Common myeloid progenitor, CD34-positive (primary cell): ENCODE data around the gene CACNA2D3.

Source experiments
- CTCF ChIA-PET: fragments of 350-600 bp; sonication (Branson Sonifier 250); formaldehyde crosslinking; loops from one replicate; lab custom pipeline; 2021; ENCODE audit warnings: antibody characterized with exemption; lab: Charles Lee
- POLR2A ChIA-PET: fragments of 350-600 bp; sonication (Branson Sonifier 250); formaldehyde crosslinking; loops from one replicate; lab custom pipeline; 2021; ENCODE audit warnings: antibody characterized with exemption; lab: Charles Lee
- DNase-seq, 3 donors: peaks; one replicate each; pipeline versions ENCODE4 v3.0.0 to v3.0.0-alpha.2; 2013
- H3K27ac ChIP-seq, 2 experiments: 1 replicate in 1 of 2; 2 replicates in 1 of 2; pipeline ENCODE4 v1.7.0; 2013; ENCODE audit warnings: inconsistent platforms in 2 of 2, low read length in 2 of 2, mild to moderate bottlenecking in 2 of 2, low read depth in 1 of 2, moderate library complexity in 1 of 2; ENCODE audit not compliant: severe bottlenecking in 2 of 2, insufficient read depth in 1 of 2, poor library complexity in 1 of 2
- H3K27me3 ChIP-seq, 5 experiments: replicated peaks in 2 of 5; 1 replicate in 3 of 5; 2 replicates in 2 of 5; pipeline versions ENCODE4 v1.6.1 to v1.7.0; 2013; ENCODE audit warnings: low read length in 4 of 5, mild to moderate bottlenecking in 2 of 5, moderate library complexity in 2 of 5, inconsistent platforms in 1 of 5; ENCODE audit not compliant: insufficient read depth in 5 of 5, control insufficient read depth in 4 of 5
- H3K36me3 ChIP-seq, 4 experiments: 1 replicate in 2 of 4; 2 replicates in 2 of 4; pipeline versions ENCODE4 v1.6.1 to v1.7.0; 2013; ENCODE audit warnings: low read length in 3 of 4, control low read depth in 1 of 4, mild to moderate bottlenecking in 1 of 4; ENCODE audit not compliant: control insufficient read depth in 4 of 4, insufficient read depth in 4 of 4
- H3K4me1 ChIP-seq, 4 experiments: 1 replicate in 3 of 4; 2 replicates in 1 of 4; pipeline versions ENCODE4 v1.6.1 to v1.7.1; 2013; ENCODE audit warnings: low read length in 3 of 4, mild to moderate bottlenecking in 3 of 4, control low read depth in 1 of 4, inconsistent platforms in 1 of 4, moderate library complexity in 1 of 4; ENCODE audit not compliant: control insufficient read depth in 4 of 4, insufficient read depth in 4 of 4; ENCODE audit errors: control extremely low read depth in 1 of 4
- H3K4me3 ChIP-seq, 7 experiments: 1 replicate in 4 of 7; 2 replicates in 3 of 7; pipeline versions ENCODE4 v1.5.1 to v1.7.0; 2013; ENCODE audit warnings: mild to moderate bottlenecking in 7 of 7, low read length in 6 of 7, moderate library complexity in 6 of 7, inconsistent platforms in 2 of 7, low read depth in 2 of 7, control low read depth in 1 of 7; ENCODE audit not compliant: insufficient read depth in 4 of 7, control insufficient read depth in 1 of 7; ENCODE audit errors: extremely low read depth in 1 of 7
- H3K9me3 ChIP-seq, 5 experiments: 1 replicate in 4 of 5; 2 replicates in 1 of 5; pipeline versions ENCODE4 v1.6.1 to v1.7.1; 2013; ENCODE audit warnings: low read length in 4 of 5, mild to moderate bottlenecking in 2 of 5, inconsistent platforms in 1 of 5, low read depth in 1 of 5, moderate library complexity in 1 of 5; ENCODE audit not compliant: control insufficient read depth in 4 of 5, insufficient read depth in 2 of 5; ENCODE audit errors: control extremely low read depth in 1 of 5
- WGBS: methylation state at CpG from one replicate; pipeline ENCODE4 v1.1.5; 2013; ENCODE audit not compliant: insufficient coverage; 5-methylcytosine and 5-hydroxymethylcytosine counted together

Gene CACNA2D3

GRCh38 chr3:54086652-54087405 lies 35.5 kb upstream of the CACNA2D3 start:
- ChIA-PET CTCF (no interaction called here), POLR2A (no interaction called here)
- Histone ChIP-seq H3K4me3 (no peak overlapping the region), H3K27ac (no peak overlapping the region), H3K9me3 (no peaks in the 10 kb centered on the region), H3K4me1 (peaks cover 0 to 3% (median 1%) of the 10 kb centered on the region in 4 experiments), H3K27me3 (peaks cover 12 to 69% (median 34%) of the 10 kb centered on the region in 5 experiments), H3K36me3 (no peaks in the 10 kb centered on the region)
- no peak for DNase-seq
- 79% methylated on average over 4 of the region's 8 CpGs for WGBS

- H3K27ac ChIP-seq: no peak overlapping the region
- WGBS: 14% methylated on average over 54 of the region's 54 CpGs
- H3K27me3 ChIP-seq: peaks cover 10 to 69% (median 34%) of the 10 kb centered on the region in 5 experiments
- peak in 2 of 3 donors; percentile 2 to 22 for DNase-seq
- ChIA-PET CTCF (no interaction called here), POLR2A (no interaction called here)
- no peaks in the 10 kb centered on the region for H3K36me3 ChIP-seq
- H3K4me1 ChIP-seq: peaks cover 0 to 3% (median 1%) of the 10 kb centered on the region in 4 experiments
- no peak overlapping the region for H3K4me3 ChIP-seq
- no peaks in the 10 kb centered on the region for H3K9me3 ChIP-seq
These were observed 34.6 kb upstream of the CACNA2D3 start for GRCh38 chr3:54087581-54088410.

GRCh38 chr3:54093491-54094248 lies 28.7 kb upstream of the CACNA2D3 start:
- ChIA-PET CTCF (no interaction called here), POLR2A (no interaction called here)
- Histone ChIP-seq H3K4me3 (no peak overlapping the region), H3K9me3 (no peaks in the 10 kb centered on the region), H3K4me1 (no peaks in the 10 kb centered on the region), H3K27ac (no peak overlapping the region), H3K27me3 (peaks cover 4 to 34% (median 8%) of the 10 kb centered on the region in 5 experiments), H3K36me3 (no peaks in the 10 kb centered on the region)
- WGBS: 100% methylated on average over 1 of the region's 5 CpGs
- DNase-seq: no peak

- Histone ChIP-seq H3K4me1 (no peaks in the 10 kb centered on the region), H3K36me3 (no peaks in the 10 kb centered on the region), H3K9me3 (no peaks in the 10 kb centered on the region), H3K27me3 (peaks cover 3 to 23% (median 6%) of the 10 kb centered on the region in 5 experiments), H3K27ac (no peak overlapping the region), H3K4me3 (no peak overlapping the region)
- 92% methylated on average over 2 of the region's 3 CpGs for WGBS
- no peak for DNase-seq
- POLR2A ChIA-PET: no interaction called here
- CTCF ChIA-PET: no interaction called here
These were observed 27.4 kb upstream of the CACNA2D3 start for GRCh38 chr3:54094926-54095325.

GRCh38 chr3:54099381-54099780 lies 23.0 kb upstream of the CACNA2D3 start:
- peaks cover 2 to 10% (median 8%) of the 10 kb centered on the region in 5 experiments for H3K27me3 ChIP-seq
- POLR2A ChIA-PET: no interaction called here
- no peak overlapping the region for H3K4me3 ChIP-seq
- H3K27ac ChIP-seq: no peak overlapping the region
- CTCF ChIA-PET: no interaction called here
- no peak for DNase-seq
- H3K9me3 ChIP-seq: no peaks in the 10 kb centered on the region
- no peaks in the 10 kb centered on the region for H3K36me3 ChIP-seq
- 83% methylated on average over 1 of the region's 1 CpG for WGBS
- no peaks in the 10 kb centered on the region for H3K4me1 ChIP-seq

- Histone ChIP-seq H3K9me3 (peaks cover 0 to 4% (median 0%) of the 10 kb centered on the region in 5 experiments), H3K4me1 (no peaks in the 10 kb centered on the region), H3K4me3 (no peak overlapping the region), H3K27ac (no peak overlapping the region), H3K36me3 (no peaks in the 10 kb centered on the region), H3K27me3 (peaks cover 2 to 13% (median 4%) of the 10 kb centered on the region in 5 experiments)
- ChIA-PET POLR2A (no interaction called here), CTCF (no interaction called here)
- DNase-seq: no peak
- 97% methylated on average over 7 of the region's 11 CpGs for WGBS
These were observed 18.3 kb upstream of the CACNA2D3 start for GRCh38 chr3:54104084-54104483.
